Measurements from ENCODE around the gene ADGRL1. TPM values are rescaled to one million over a fixed set of nuclear protein-coding genes. Genes with fewer than 3 reads are reported as not detected.
"Not testable (repeated sequence)": the region's sequence is repeated elsewhere in the genome, so short reads cannot be mapped to it uniquely, and the experiment has no call there.

ADGRL1 gene
- total and polyA plus RNA-seq, 9 of the 15 experiments (the other 6 are each of a cell fraction or from before 2014, with no cell fraction given), result 0.14 to 37.0 (median 8.6) TPM

DNA sequence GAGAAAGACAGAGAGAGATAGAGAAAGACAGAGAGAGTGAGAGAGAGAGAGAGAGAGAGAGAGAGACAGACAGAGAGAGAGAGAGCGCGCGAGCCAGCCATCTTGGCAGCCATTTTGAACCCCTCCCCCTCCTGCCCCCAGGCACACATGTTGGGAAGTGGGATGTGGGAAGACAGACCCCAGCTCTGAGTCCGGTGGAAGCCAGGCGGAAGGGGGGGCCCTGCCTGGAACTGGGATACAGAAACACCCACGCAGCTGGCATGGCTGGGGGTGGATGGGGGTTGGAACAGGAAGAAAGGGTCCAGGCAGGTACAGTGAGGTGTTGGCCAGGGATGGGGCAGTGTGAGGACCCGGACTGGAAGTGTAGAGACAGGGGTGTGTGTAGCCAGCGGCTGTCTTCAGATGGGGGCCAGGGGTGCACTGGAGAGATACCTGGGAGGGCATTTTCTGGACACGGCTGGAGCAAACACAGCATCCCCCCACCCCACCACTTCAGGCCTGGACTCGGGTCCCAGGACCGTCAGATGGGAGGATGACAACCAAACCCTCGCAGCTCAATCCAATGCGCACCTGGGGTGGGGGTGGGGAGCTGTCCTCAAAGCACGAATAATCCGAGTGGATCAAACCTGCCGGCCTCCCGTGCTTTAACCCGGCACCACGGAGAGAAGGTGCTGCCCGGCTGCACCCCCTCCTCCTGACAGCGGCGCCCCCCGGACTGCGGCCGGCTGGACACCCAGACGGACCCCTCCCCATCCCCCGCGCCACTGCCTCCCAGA, 1.1 kb downstream of the ADGRL1 start:
- H4K20me1 ChIP-seq (replicated peaks; ENCODE audit: control insufficient read depth, insufficient read depth, low read length); CTCF ChIA-PET (ENCODE audit: low intra/inter-chr PET ratio); in situ Hi-C loops (cut with MboI); H3K9me3 ChIP-seq (replicated peaks; ENCODE audit: control insufficient read depth, insufficient read depth, low read depth, low read length); H3K27me3 ChIP-seq (ENCODE audit: control insufficient read depth in 2 of 2, insufficient read depth in 2 of 2, low read length in 2 of 2); H3K9me1 ChIP-seq (ENCODE audit: control insufficient read depth, insufficient read depth, low read length); ATAC-seq; H2AFZ ChIP-seq (ENCODE audit: low read depth, low read length); intact Hi-C loops (cut with micrococcal nuclease); FAIRE-seq; H3K27ac ChIP-seq (ENCODE audit: extremely low read depth, low read depth, low read length); POLR2A ChIA-PET; H3K36me3 ChIP-seq (ENCODE audit: control insufficient read depth, insufficient read depth, low read length): not testable (repeated sequence)
- peak overlapping the region; percentile 55; the same call in 1 of the 2 replicates for H3K4me2 ChIP-seq (ENCODE audit: insufficient read depth, low read length)
- DNase-seq (ENCODE audit: extremely low read depth in 1 of 4, low spot score in 3 of 4), result peak in 1 of 4 experiments; percentile 3
- peak overlapping the region in 1 of 2 experiments; percentile 89; a peak in 2 of 4 replicates for H3K9ac ChIP-seq (ENCODE audit: insufficient read depth in 1 of 2, low read depth in 2 of 2, low read length in 2 of 2)
- BruUV-seq (replicated peaks), result TSS peak; percentile 60
- H3K4me1 ChIP-seq (replicated peaks in 1 of 2; ENCODE audit: control insufficient read depth in 2 of 2, insufficient read depth in 2 of 2, low read length in 2 of 2), result peaks cover 0 to 43% of the 10 kb centered on the region in 2 experiments; a peak in 2 of 5 replicates
- H3K79me2 ChIP-seq (ENCODE audit: control insufficient read depth, insufficient read depth, low read length), result peaks cover 19% of the 10 kb centered on the region
- TF ChIP-seq EGR1 (conservative IDR thresholded peaks at IDR 0.05), result peak; percentile 41; the same call in 1 of the 2 replicates
- peak; percentile 52 to 89 (median 75) for TF ChIP-seq YY1 (IDR thresholded peaks at IDR 0.05; ENCODE audit: borderline replicate concordance in 1 of 3, control insufficient read depth in 1 of 3, extremely low read depth in 1 of 3, insufficient read depth in 3 of 3, insufficient read length in 1 of 3, insufficient replicate concordance in 2 of 3, low read depth in 1 of 3, low read length in 2 of 3)
- TF ChIP-seq, protein P1, sequence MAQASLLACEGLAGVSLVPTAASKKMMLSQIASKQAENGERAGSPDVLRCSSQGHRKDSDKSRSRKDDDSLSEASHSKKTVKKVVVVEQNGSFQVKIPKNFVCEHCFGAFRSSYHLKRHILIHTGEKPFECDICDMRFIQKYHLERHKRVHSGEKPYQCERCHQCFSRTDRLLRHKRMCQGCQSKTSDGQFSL (CRISPR knock-in tag; IDR thresholded peaks at IDR 0.05), result 0 out of 2 replicates have a peak, but pooled peaks have one; percentile 34
- TF ChIP-seq, protein P1 (tag; IDR thresholded peaks at IDR 0.05), result not testable (repeated sequence)
- 19% methylated on average over 13 of the region's 28 CpGs for WGBS (ENCODE audit: insufficient coverage, low coverage, missing lambda C conversion rate)
- peak overlapping the region; percentile 52 for H3K4me3 ChIP-seq

DNA sequence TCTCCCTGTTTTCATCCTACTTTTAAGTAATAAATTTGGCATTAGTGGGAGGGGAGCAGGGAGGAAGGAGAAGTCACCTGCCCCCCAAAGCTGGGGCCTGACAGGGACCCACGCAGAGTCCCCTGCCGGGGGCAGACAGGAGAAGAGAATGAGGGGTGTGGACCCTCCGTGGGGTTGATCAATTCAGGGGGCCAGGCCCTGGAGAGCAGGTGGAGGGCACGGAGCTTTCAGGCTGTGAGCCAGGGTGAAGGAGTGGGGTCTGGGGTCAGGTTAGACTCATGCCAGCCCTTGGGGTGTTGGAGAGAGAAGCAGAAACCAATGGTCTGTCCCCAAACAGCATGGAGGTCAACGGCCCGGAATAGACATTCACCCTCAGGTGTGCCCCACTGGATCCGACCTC, 1.8 kb downstream of the ADGRL1 start:
- H3K4me1 ChIP-seq (replicated peaks in 1 of 2; ENCODE audit: control insufficient read depth in 2 of 2, insufficient read depth in 2 of 2, low read length in 2 of 2), result peaks cover 0 to 38% of the 10 kb centered on the region in 2 experiments; a peak in 2 of 5 replicates
- H3K9me3 ChIP-seq (replicated peaks; ENCODE audit: control insufficient read depth, insufficient read depth, low read depth, low read length); H3K4me2 ChIP-seq (ENCODE audit: insufficient read depth, low read length); DNase-seq (ENCODE audit: extremely low read depth in 1 of 4, low spot score in 3 of 4); CTCF ChIA-PET (ENCODE audit: low intra/inter-chr PET ratio); intact Hi-C loops (cut with micrococcal nuclease); H3K36me3 ChIP-seq (ENCODE audit: control insufficient read depth, insufficient read depth, low read length); in situ Hi-C loops (cut with MboI); FAIRE-seq; H4K20me1 ChIP-seq (replicated peaks; ENCODE audit: control insufficient read depth, insufficient read depth, low read length); ATAC-seq; H3K9me1 ChIP-seq (ENCODE audit: control insufficient read depth, insufficient read depth, low read length); POLR2A ChIA-PET; H3K27me3 ChIP-seq (ENCODE audit: control insufficient read depth in 2 of 2, insufficient read depth in 2 of 2, low read length in 2 of 2); H2AFZ ChIP-seq (ENCODE audit: low read depth, low read length); H3K4me3 ChIP-seq; H3K27ac ChIP-seq (ENCODE audit: extremely low read depth, low read depth, low read length); BruUV-seq (replicated peaks): not testable (repeated sequence)
- peak overlapping the region in 1 of 2 experiments; percentile 45; a peak in 1 of 4 replicates for H3K9ac ChIP-seq (ENCODE audit: insufficient read depth in 1 of 2, low read depth in 2 of 2, low read length in 2 of 2)
- peaks cover 19% of the 10 kb centered on the region for H3K79me2 ChIP-seq (ENCODE audit: control insufficient read depth, insufficient read depth, low read length)
- 75% methylated on average over 4 of the region's 7 CpGs for WGBS (ENCODE audit: insufficient coverage, low coverage, missing lambda C conversion rate)

DNA sequence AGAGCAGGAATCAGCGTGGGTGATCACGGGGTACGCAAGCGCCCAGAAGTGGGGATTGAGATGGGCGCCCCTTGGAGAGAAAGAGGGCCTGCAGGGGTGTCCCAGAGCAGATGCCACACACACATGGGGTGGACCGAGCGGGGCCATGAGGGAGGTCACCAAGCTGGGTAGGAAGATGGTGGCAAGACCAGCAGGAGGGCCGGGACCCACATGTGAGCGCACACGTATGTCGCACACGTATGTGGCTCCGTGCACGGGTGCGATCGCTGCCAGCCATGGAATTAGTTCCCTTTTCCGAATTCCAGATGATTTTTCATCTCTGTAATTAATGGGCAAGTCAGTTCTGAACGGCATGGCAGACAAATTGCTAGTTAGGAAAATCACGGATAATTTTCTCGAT, 2.2 kb downstream of the ADGRL1 start:
- POLR2A ChIA-PET; H4K20me1 ChIP-seq (replicated peaks; ENCODE audit: control insufficient read depth, insufficient read depth, low read length); in situ Hi-C loops (cut with MboI); ATAC-seq; H3K27me3 ChIP-seq (ENCODE audit: control insufficient read depth in 2 of 2, insufficient read depth in 2 of 2, low read length in 2 of 2); H3K4me2 ChIP-seq (ENCODE audit: insufficient read depth, low read length); H3K9me1 ChIP-seq (ENCODE audit: control insufficient read depth, insufficient read depth, low read length); H3K9me3 ChIP-seq (replicated peaks; ENCODE audit: control insufficient read depth, insufficient read depth, low read depth, low read length); H3K27ac ChIP-seq (ENCODE audit: extremely low read depth, low read depth, low read length); H2AFZ ChIP-seq (ENCODE audit: low read depth, low read length); DNase-seq (ENCODE audit: extremely low read depth in 1 of 4, low spot score in 3 of 4); FAIRE-seq; BruUV-seq (replicated peaks); CTCF ChIA-PET (ENCODE audit: low intra/inter-chr PET ratio); intact Hi-C loops (cut with micrococcal nuclease); H3K9ac ChIP-seq (ENCODE audit: insufficient read depth in 1 of 2, low read depth in 2 of 2, low read length in 2 of 2); H3K4me3 ChIP-seq; H3K36me3 ChIP-seq (ENCODE audit: control insufficient read depth, insufficient read depth, low read length): not testable (repeated sequence)
- H3K79me2 ChIP-seq (ENCODE audit: control insufficient read depth, insufficient read depth, low read length), result peaks cover 20% of the 10 kb centered on the region
- peaks cover 0 to 38% of the 10 kb centered on the region in 2 experiments; a peak in 2 of 5 replicates for H3K4me1 ChIP-seq (replicated peaks in 1 of 2; ENCODE audit: control insufficient read depth in 2 of 2, insufficient read depth in 2 of 2, low read length in 2 of 2)
- 88% methylated on average over 15 of the region's 20 CpGs for WGBS (ENCODE audit: insufficient coverage, low coverage, missing lambda C conversion rate)
